ENCODE data around the gene KRTAP5-6.
"Not testable (repeated sequence)": the region's sequence is repeated elsewhere in the genome, so short reads cannot be mapped to it uniquely, and the experiment has no call there.

The KRTAP5-6 gene

DNA sequence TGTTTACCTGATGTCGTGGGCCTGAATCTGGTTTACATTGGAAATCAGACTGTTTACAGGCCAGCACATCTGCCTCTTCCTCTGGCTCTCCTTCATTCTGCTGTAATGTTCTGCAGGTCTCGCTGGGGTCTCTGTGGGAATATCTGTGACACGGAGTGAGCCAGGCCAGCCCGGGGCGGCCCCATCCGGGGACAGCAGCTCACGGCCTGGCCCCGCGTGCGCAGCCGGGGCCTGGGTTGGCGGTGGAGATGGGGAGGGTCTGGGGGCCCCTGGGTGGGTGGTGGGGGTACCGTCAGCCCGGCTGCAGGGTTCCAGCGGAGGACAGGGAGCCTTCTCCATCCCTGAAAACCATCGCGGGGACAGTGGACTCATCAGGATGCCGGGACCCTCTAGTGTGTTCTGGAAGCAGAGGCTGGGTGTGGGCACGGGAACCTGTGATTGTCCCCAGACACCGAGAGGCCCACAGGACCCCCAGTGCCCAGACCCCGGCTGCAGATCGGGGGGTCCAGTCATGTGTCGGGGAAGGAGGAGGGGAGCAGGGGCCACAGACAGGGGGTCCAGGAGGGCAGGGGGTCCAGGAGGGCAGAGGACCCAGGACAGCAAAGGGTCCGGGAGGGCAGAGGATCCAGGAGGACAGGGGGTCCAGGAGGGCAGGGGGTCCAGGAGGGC is 13.0 kb upstream of the KRTAP5-6 start:
- DNase-seq (ENCODE audit: low spot score), result not testable (repeated sequence)

DNA sequence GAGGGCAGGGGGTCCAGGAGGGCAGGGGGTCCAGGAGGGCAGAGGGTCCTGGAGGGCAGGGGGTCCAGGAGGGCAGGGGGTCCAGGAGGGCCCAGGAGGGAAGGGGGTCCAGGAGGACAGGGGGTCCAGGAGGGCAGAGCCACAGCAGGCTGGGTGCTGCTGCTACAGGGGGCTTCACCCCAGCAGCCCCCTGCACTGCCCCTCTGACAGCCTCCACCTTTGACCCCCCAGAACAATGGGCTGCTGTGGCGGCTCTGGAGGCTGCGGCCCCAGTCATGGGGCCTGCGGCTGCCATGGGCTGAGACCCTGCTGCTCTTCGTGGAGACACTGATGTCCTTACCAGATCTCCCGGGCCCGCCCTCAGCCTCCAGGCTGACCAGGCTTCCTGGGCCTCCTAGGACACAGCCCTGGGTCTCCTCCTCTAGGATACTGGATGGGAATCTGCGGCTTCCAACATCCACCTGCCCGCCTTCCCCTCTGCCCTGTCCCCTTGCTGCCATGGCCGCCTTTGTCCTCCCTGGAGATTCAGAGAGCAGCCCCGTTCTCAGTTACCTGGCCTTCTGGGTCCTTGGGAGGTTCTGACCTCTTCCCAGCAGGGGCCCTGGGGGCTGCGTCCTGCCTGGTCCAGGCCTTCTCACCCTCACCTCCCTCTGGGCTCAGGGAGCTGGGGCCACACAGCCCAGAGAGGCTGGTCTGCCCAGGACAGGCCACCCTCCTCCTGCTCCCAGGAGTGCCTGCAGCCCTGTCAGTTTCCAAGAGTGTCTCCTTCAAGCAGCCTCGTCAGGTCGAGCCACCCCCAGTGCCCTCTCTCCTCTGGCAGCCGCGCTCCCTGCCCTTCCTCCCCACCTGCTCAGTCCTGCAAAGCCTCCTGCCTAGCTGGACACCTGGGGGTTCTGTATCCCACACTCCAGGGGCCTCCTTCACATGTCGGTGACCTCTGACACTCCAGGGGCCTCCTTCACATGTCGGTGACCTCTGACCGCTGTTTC is 11.8 kb upstream of the KRTAP5-6 start:
- DNase-seq (ENCODE audit: low spot score), result peak; percentile 23

DNA sequence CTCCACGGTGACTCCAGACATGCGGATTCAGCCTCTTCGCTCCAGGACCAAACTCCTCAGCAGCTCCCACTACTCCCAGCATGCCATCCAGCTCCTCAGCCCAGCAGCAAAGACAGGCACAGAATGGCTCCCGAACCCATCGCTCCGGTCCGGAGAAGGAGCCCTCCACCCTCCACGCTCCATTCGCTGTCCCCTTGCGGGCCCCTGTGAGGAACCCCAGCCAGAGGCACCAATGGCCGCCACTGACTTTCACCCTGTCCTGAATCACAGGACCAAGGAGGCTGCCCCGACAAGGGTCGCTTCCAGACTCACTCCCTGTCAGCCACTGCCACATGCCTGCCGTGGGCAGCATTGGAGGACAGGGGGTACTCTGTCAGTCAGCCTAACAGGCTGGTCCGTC is 10.8 kb upstream of the KRTAP5-6 start:
- not testable (repeated sequence) for DNase-seq (ENCODE audit: low spot score)

DNA sequence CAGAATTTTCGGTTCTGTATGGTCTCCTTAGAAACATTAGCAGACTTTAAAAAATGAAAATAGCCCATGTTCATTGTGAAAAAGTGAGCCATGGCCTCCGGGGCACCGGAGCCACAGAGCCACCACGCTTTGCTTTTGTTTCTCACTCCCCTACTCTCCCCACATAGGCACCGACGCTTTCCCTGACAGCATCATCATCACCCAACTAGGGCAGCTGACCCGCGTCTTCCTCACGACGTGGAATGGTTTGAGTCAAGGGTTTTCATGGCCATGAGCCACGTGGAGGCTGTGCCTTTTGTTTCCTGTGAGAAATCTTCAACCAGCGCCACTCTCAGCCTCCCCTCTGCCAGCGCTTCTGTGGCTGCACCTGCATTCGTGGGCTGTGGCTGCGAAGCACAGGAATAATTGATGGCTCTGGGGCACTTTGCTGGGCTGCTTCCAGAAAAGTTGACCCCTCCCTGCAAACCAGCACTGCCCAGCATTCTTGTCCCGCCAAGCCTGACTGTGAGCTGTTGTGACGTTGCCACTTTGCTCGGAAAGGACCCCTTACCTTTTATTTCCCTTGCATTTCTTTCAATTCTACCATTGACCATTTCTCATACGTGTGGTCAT is 8.6 kb upstream of the KRTAP5-6 start:
- DNase-seq (ENCODE audit: low spot score), result not testable (repeated sequence)

DNA sequence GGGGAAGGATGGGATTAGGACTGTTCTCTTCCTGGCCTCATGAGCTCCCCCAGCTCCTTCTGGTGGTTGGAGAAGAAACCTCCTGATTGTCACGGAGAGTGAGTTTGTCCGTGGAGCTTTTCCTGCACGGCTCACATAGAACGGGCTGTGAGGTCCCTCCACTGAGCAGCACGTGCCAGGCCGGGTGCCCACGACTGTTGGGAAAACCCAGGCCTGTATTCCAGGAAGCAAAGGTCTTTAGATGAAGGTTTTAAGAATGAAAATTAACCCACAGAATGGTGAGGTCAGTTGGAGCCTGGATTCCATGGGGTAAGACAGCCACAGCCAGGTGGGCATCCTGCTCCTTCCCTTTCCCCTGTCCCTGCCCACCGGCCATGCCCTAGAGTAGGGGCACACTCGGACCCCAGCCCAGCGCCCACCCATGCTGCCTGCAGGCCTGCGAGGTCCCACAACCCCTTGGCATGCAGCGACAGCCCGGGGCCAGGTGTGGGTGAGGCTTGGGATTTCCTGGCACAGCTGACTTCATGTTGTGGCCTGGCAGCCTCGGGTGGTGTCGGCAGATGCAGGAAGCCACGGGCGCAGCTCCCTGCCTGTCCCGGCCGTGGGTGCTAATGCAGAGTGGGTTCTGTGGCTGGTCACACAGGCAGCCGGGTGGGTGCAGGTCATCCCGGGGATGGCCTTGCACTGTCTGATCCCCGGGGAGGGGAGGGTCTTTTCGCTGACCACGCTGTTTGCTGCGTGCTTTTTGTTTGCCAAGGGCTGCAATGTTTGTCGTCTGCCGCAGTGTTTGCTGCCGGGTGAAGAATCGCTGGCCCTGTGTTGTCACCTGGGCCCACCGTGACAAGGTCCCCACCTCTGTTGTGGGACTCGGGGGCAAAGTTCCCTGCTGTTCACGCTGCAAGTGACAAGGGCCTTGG is 7.5 kb upstream of the KRTAP5-6 start:
- DNase-seq (ENCODE audit: low spot score), result not testable (repeated sequence)

DNA sequence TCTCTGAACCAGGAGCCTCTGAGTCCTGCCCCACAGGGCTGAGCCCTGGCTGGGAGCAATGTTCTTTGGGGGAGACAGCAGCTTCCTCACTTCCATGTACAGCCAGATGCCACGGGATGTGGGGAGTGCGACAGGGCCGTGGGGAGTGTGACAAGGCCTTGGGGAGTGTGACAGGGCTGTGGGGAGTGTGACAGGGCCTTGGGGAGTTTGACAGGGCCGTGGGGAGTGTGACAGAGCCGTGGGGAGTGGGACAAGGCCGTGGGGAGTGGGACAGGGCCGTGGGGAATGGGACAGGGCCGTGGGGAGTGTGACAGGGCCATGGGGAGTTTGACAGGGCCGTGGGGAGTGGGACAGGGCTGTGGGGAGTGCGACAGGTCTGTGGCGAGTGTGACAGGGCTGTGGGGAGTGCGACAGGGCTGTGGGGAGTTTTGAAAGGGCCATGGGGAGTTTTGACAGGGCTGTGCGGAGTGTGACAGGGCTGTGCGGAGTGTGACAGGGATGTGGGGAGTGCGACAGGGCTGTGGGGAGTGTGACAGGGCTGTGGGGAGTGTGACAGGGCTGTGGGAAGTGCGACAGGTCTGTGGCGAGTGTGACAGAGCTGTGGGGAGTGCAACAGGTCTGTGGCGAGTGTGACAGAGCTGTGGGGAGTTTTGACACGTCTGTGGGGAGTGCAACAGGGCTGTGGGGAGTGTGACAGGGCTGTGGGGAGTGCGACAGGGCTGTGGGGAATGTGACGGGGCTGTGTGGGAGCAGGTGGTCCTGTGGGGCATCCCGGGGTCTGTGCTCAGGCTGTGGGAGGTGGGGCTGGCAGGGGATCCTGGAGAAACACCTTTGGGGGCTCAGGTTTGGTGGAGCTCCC is 6.6 kb upstream of the KRTAP5-6 start:
- no peak for DNase-seq (ENCODE audit: low spot score)

DNA sequence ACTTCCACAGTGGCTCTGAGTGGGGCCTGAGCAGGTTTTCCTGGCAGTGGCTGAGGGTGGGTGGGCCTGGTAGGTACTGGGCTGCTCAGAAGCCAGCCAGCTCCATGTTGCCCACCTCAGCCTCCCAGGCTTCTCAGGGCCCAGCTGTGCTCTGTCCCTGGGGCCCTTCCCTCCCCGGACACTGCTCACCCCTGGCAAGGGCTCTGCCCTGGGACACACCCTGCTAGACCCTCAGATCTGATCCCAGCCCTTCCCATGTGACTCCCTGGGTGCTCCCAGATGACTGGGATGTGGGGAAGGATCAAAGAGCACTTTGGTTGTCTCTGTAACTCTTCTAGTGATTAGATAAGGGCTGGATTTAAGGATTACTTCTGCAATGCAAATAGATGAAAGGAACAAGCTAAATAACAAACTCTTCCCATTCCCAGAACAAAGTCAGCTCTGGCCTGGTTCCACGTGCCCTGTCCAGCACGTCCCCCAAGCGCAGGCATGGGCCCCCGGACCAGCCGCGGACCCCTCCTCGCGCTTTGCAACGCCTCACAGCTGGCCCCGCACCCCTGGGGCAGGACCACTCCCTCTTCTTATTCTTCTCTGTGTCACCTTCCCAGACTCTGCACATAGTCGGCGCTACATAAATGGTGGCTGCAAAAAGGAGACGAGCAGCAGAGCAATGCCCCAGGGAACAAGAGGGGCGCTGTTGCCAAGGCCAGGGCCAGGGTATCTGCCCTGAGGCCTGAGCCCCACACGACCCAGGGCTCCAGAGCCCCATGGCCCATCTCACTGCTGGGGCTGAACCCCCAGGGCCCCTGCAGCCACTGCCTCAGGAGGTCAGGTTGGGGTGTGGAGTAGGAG is 5.7 kb upstream of the KRTAP5-6 start:
- no peak for DNase-seq (ENCODE audit: low spot score)

DNA sequence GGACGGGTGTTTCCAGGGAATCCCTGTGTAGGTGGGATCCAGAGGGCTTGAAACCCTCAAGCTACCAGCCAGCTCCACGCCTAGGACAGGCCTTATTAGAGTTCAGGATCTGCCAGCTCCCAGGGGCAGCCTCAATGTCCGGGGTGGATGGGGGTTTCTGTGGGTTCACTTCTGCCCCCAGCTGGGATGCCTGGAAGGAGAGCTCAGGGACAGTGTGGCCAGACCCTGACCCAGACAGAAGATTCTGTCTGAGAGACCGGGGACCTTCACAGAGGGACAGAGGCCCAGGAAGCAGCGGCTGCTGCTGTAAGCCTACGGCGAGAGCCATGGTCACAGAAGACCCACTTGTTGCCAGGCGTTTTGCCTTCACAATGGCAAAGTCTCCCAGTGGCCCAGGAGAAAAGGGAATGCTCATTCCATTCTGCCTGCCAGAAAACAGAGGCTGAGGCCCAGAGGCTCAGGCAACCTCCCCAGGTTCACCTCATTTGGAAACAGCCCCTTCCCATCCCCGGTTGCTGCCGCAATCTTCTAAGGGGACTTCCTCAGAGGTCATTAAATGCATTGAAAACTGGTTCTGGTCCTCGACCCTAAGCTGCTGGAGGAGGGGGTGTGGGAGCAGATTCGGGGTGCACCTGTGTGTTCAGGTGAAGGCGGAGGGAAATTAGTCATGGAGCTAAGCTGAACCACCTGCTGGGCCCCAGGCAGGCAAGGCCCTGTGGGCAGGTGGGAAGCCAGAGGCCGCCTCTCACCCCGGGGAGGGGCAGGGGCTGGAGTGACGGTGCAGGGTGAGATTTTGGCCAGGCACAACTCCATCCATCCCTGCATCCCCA is 4.9 kb upstream of the KRTAP5-6 start:
- no peak for DNase-seq (ENCODE audit: low spot score)

DNA sequence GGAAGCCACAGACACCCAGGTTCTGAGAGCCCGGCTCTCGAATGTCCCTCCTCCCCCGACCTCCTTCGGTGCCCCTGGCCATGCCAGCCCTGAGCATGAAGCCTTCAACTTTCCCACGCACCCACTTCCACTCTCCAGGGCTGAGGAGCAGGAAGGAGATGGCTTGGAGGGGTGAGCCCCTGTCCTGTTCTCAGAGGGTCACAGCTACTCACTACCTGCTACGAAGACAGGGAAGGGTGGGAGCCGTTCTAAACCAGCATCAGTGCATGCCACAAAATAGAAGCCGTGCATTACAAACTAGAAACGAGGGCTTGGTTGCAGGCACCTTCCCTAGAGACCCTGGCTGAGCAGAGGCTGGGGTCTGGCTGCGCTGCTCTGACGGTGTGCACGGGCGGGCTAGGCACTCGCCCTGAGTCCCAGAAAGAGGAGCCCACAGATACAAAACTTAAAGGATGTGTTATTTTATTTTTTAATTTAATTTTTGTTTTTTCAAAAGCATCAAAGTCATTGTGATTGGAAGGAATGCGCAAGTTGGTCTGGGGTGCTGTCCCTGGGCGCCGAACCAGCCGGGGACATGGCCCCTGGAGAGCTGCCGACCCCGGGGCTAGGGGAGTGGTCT is 4.2 kb upstream of the KRTAP5-6 start:
- DNase-seq (ENCODE audit: low spot score), result no peak

DNA sequence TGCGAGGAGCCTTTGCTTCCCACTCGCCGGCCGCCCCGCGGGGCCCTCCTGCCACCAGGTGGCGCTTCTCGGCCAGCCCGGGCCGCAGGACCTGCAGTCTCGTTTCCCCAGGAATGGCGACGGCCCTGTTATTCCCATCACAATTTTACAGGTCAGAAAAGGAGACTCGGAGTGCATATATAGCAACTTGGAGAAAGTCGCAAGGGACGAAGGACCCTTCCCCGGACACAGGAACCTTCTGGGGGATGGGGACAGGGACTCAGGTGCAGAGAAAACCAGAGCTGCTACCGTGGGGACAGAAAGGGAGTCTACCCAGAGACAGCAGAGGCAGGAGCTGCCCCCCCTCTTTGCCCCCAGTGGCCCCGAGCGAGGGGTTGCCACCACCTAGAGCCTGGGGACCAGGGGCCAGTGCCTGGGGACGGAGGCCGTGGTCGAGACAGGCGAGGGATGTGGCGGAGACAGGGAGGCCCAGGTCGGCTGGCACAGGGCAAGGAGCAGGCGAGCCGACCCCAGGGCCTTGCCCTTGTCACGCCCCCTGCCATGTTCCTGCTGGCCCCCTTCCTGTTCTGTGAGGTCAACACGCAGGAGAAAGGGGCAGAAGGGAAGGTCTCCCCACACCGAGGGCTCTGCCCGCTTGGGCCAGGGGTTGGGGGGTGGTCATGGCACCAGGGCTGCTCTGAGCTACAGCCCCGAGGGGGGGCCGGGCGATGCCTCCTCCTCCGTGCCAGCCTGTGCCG is 3.5 kb upstream of the KRTAP5-6 start:
- DNase-seq (ENCODE audit: low spot score), result peak; percentile 70

DNA sequence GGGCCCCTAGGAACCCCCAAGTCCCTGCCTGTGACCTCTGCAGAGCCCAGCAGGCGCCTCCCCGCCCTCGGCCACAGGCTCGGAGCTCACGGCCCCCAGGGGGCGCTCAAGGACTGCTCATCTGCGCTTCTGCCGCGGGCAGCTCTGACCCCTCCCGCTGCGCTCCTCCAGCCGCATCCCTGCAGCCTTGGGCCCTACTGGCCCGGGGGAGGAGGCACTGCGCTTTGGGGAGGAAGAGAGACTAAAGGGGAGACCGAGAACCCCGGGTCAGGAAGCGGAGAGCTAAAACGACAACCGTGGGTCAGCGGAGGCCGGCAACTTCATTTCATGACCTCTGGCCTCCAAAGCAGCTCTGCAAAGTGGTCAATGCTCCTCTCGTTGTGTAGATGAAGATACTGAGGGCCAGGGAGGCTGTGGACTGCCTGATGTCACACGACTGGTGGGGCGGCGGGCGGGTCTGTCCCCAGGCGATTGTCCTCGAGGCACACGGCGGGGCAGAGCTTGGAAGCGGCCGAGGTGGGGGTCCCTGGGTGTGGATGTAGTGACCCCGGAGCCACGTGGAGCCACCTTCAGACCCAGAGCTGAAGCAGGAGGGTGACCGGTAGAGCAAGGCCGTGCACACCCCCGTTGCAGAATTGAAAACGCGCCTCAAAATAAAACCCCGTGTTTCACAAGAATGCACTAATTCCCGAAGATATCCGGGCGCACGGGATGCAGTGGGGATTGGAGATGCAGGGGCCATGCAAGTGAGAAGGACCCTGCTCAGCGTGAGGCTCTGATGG is 2.7 kb upstream of the KRTAP5-6 start:
- DNase-seq (ENCODE audit: low spot score), result peak; percentile 79

DNA sequence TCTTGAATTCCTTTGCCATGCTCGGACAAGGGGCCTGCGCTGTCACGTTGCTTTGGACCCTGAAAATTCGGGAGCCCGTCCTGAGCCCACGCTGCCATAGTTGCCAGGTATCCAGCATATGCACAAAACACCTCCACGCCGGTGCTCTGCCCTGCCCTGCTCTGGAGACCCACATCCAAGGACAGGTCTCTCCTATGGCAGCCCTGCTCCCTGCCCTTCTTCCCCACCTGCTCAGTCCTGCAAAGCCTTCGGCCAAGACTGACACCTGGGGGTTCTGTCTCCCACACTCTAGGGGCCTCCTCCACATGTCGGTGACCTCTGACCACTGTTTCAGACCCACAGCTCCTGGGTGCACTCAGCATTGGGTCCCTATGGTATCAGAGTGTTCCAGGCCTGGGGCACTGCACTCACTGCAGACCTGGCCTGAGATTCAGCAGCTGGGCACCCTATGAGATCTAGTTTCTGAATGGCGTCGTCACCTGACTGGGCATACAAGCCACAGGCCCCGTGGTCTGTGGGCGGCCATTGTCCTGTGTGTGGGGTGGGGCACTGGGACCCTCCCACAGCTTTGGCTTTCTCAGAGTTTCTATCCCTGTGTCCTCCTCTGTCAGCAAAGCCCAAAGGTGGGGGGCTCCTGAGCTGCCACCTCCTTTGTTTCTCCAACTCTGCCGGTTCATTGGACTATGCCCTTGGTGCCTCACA is 2.0 kb upstream of the KRTAP5-6 start:
- no peak for DNase-seq (ENCODE audit: low spot score)

DNA sequence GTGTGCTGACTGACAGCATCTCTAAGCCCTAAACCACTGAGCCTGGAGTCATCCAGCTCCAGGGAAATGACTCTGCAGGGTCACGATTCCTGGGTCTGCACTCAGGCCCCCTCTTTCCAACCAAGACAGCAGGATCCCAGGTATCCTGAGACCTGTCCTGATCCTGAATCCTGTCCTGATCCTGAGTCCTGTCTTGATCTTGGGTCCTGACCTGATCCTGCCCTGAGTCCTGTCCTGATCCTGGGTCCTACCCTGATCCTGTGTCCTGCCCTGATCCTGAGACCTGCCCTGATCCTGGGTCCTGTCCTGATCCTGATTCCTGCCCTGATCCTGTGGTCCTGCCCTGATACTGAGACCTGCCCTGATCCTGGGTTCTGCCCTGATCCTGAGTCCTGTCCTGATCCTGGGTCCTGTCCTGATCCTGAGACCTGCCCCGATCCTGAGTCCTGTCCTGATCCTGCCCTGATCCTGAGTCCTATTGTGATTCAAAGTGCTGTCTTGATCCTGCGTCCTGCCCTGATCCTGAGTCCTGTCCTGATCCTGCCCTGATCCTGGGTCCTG is 1.4 kb upstream of the KRTAP5-6 start:
- DNase-seq (ENCODE audit: low spot score), result no peak

DNA sequence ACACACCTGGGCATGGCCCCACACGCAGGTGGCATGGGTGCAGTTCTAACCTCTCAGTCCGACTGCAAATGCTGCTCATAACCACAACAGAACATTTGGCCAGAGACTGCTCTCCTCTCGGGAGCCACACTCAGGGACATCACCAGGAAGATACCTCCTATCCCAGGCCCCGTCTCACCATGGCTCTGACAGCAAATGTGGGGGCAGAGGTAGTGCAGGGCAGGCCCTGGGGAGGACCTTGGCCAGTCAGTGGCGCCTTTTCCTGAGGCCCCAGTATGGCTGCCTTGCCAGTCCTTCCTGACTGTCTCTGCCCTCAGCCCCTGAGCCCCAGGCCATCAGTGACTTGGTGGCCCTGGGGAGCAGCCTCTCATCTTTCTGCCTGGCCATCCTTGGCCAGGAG is 2.8 kb downstream of the KRTAP5-6 start:
- no peak for DNase-seq (ENCODE audit: low spot score)

DNA sequence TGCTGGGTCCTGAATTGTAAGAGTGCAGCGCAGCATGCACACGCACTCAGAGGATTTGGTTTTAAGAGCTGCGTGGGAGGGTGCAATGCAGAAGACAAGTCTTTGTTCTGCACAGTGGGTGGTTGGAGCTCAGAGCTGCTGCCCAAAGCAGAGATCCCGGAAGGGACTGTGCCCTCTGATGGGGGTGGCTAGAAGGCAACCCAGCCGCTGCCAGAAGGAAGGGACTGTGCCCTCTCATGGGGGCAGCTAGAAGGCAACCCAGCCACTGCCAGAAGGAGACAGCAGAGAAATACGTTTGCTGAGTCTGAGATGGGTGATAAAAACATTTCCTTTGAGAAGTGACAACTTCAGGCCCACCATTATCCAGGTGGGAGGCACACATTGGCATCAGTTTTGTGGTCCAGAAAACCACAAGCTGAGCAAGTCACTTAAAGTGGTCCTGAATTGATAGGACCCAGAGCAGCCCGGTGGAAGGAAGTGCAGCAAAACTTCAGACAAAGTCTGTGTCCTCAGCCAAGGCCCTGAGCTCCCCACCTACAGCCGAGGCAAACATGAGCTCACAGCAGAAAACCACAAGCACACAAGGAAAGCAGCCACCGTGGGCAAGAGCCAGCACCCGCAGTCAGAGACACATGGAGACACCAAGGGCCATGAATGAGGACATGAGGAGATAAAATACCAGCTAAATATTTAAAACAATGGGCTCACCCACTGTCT is 4.3 kb downstream of the KRTAP5-6 start:
- DNase-seq (ENCODE audit: low spot score), result no peak
